GM21515 (cell line): Measurements from ENCODE around the gene RTP3.
"Not testable (repeated sequence)": the region's sequence is repeated elsewhere in the genome, so short reads cannot be mapped to it uniquely, and the experiment has no call there.

ENCODE experiments used
- ATAC-seq: cut with Tn5 transposase; IDR thresholded peaks from one replicate; pipeline ENCODE4 v1.9.1; 2021; ENCODE audit not compliant: unreplicated experiment

Gene RTP3

GRCh38 chr3:46542801-46543201, 45.0 kb downstream of the RTP3 start:
- ATAC-seq: no peak

GRCh38 chr3:46544771-46545503, 47.2 kb downstream of the RTP3 start:
- ATAC-seq: no peak

GRCh38 chr3:46545818-46546630, 48.2 kb downstream of the RTP3 start:
- ATAC-seq: no peak

- no peak for ATAC-seq
Measured at GRCh38 chr3:46546896-46547440, 49.2 kb downstream of the RTP3 start.

- not testable (repeated sequence) for ATAC-seq
Measured at GRCh38 chr3:46548611-46549010, 50.8 kb downstream of the RTP3 start.

- no peak for ATAC-seq
Measured at GRCh38 chr3:46549408-46549904, 51.7 kb downstream of the RTP3 start.

- no peak for ATAC-seq
Measured at GRCh38 chr3:46549989-46550388, 52.2 kb downstream of the RTP3 start.
